Measurements from ENCODE around the gene CCDC92.

CCDC92 gene

DNA sequence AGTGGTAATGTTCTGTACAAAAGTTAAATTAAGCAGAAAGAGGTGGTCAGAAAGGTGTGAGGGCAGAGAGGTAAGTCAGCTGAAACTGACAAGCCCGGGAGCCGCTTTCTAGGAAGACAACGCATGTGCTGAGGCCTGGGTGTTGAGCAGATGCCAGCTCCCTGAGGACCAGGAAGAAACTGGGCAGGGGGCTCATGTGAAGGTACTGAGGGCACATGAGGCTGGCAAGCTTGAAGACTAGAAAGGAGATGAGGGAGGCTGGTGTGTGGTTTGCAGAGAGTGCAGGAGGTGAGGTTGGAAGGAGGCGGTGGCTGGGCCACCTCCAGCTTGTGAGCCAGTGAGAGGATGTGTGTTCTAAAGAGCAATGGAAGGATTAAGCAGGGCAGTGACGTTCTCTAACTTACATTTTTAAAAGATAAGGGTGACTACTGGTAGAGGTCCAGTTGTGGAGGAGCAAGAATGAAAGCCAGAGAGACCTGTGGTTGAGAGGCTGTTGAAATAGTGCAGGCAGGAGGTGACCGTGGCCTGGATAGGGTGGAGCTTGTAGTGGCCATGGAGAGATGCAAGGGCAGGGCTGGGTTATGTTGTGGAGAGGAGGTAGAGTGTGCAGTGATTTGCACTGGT lies 29.5 kb upstream of the CCDC92 start:
- DNase-seq (ENCODE audit: low spot score), result no peak

DNA sequence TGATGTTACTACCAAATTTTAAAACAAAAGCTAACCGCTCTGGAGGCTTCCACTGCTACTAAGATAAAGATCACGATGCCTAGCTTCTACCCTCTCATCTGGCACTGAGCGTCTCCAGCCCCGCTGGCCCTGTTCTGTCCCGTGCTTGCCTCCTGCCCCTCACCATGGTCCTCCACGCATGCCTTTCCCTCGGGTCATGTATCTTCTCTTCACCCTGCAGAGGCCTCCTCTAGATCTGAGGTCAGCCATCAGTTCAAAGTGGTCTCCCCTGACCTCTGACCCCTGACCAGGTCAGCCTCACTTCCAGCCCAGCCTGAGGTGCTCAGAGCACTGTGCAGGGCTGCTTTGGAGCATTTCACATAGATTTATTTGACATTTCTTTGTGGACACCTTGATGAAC lies 28.7 kb upstream of the CCDC92 start:
- DNase-seq (ENCODE audit: low spot score), result no peak

DNA sequence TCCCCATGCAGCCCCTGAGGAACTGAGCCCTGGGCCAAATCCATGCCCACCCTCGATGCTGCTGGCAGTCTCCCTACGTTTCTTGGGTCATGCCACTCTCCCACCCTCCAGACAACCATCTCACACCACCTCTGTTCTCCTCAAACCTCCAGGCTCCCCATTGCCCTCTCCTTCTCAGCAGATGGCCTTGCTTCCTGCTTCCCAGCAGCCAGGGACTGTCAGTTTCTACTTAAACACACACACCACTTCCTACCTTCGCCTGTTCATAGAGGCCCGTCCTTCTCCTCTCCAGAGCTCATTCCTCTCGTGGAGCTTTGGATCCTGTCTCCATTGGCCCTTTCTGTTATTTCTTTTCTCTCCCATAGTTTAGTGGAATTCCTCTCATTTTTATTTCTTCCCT lies 27.5 kb upstream of the CCDC92 start:
- DNase-seq (ENCODE audit: low spot score), result no peak

DNA sequence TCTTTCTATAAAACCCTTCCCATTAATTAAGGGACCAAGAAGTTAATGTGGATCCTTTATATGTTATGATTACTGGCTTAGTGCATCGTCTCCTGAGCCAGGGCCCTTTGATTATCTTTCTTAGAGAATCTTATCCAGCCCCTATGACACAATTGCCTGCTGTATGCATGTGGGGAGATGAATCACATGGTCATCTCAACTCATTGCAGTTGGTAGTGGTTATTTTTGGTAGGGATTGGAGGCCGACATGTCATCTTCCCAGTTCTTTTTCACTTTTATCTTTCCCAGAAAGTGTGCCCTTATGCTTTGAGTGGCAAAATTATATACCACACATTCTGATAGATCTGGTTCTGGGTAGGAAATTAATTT lies 26.3 kb upstream of the CCDC92 start:
- DNase-seq (ENCODE audit: low spot score), result no peak

DNA sequence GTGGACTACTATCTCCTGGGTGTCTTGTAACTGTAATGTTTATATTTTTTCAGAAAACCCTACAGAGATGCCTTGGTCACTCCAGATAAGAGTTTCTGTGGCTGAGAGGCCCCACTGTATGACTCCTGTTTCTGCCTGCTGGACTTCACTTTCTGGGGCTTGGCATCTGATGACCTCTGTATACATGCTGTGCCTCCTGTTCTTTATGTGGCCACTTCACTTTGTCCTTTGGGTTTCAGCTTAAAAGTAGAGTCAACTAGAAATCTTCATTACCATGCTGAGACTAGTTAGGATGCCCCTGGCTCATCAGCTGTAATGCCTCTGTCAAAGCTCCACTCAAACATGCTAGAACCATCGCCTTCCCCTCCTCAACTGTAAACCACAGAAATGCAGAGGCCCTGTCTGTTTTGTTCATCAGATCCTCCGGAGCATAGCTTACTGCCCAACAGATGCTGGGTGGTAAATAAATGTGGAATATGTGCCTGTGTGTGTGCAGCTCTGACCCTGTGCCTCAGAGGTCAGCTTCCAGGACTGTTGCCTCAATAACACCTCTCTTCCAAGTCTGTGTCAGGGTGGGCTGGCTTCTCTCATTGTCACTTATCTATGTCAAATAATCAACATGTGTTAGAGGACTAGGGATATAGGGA lies 25.8 kb upstream of the CCDC92 start:
- no peak for DNase-seq (ENCODE audit: low spot score)

DNA sequence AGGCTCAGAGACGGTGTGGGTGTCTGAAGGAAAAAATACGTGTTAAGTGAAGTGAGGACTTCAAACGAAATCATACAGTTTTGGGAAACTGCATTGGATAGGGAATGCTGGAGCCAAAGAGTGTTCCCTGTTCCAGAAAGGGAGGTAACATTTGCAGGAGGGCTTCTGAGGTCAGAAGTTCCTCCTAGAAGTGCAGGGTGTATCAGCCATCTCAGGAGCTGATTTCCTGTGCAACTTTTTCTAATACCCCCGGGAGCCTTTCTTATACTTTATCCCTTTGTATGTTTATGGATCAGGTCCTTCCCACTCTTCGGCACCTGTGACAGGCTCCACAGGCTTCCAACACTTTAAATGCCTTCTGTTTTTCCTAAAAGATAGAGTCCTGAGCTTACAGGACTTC lies 25.3 kb upstream of the CCDC92 start:
- DNase-seq (ENCODE audit: low spot score), result no peak

DNA sequence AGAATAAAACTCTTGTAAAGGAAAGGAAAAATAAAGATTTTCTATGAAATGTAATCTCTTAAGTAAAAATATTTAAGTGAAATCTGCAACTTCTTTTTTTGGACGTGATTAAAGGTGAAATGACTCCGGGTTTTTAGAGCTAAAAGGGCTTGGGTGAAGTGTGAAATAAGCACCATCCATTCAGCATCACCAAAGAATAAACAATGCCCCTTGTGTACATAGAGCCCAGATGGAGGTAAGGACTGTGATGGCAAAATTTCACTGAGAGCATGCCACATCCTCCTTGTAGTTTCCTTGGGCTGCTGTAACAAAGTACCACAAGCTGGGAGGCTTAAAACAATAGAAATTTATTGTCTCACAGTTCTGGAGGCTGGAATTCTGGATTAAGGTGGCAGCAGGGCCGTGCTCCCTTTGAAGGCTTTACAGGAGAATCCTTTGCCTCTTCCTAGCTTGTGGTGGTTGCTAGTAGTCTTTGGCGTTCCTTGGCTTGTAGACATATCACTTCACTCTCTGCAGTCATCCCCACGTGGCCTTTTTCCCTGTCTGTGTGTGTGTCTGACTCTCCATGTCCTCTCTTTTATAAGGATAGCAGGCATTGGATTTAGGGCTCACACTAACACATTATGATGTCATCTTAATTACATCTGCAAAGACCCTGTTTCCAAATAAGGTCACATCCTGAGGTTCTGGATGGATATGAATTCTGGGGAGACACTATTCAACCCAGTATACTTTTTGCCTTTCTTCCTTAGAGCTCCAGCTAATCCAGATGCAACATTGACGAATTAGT lies 24.6 kb upstream of the CCDC92 start:
- DNase-seq (ENCODE audit: low spot score), result no peak

DNA sequence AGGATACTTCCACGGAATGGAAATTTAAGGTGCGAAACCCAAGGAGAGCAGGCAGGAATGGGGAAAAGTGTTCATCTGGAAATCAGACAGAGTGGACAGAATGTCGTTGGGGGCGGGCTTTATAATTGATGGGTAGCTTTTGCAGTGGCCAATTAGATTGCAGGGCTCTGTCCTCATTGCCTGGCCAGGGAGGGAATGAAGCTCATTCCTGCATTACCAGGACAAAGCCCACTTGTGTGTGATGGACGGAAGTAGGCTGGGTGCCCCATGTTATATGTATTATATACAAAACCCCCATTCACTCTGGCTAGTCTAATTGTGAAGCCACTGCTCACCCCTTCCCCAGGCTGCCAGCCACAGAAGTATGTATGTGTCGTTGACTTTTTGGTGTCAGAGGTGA lies 23.9 kb upstream of the CCDC92 start:
- DNase-seq (ENCODE audit: low spot score), result no peak

DNA sequence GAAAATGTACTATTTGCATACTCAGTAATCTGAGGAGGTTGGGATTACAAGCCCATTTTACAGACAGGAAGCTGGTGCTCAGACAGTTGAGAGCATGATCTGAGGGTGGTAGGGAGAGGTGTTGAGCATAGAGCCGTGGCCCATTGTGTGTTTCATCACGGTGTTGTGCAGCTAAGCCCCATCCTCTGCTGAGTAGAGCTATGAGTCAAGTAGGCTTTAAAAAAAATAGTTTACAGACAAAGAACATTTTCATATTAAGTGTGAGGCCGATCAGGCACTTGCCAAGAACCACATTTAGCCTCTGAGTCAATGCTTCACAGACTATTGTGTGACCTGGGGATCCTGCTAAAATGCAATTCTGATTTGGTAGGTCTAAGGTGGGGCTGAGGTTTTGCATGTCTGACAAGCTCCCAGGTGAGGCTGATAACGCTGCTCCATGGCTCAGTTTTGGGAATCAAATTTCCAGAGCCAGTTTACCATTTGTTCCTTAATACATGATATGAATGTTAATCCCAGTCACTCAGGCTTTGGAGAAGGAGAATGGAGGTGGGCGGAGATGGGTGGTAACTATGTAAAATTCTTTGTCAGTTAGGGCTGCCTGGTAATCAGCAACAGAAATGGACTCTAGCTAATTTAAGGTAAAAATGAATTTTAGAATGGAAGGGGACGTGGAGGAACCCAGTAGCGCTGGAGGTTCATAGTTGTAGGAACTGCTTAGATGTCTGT lies 22.6 kb upstream of the CCDC92 start:
- no peak for DNase-seq (ENCODE audit: low spot score)

DNA sequence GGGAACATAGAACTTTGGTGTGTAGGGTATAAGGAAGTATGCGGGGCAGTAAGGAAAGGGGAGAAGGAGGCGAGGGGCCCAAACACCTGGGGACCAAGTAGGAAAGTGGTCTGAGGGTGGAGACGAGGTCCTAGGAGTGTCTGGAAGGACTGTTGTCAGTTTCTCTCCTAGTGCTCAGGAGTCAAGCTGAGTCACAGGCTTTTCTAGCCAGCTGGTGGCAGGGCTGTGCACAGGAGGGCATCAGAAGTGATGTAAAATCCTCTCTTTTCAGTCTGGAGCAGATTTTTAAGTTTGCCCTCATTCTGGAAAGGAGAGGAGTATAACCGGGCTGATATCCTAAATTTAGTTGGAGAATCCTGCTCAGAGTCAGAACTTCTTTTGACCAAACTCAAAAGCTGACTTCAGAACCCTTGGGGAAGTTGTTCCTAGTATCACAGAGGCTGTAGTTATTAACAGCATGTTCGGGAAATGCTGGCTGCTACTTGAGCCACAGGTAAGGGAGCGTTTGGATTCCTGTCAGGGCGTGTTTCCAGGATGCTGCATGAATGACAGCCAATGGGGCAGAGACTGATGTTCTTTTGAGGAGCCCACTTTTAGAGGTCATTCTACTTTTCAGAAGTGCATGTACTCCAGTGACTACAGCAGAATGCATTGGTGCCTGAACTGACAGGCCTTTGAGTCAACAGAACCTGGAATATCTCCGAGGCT lies 19.6 kb upstream of the CCDC92 start:
- no peak for DNase-seq (ENCODE audit: low spot score)

DNA sequence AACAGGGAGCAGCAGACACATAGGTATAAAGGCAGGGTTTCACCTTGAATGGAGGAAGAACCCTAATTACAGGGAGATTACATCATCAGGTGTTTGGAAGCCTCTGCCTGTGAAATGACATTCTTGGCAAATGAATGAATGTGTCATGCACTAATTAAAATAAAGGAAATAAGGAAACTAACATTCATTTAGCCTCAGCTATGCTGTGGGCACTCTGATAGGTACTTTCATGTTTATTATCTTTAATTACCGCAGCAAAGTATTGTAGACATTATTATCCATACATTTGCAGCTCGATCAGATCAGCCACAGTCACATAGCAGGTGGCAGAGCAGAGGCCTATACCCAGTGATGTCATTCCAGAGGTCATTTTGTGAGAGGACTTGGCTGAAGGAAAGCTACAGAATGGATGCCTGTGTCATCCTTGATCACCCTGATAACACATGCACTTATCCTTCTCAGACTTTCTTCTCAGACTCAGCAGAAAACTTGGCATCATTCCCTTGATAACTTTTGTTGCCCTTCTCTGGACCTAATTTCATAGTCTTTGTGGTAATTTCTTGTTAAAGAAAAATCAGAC lies 18.8 kb upstream of the CCDC92 start:
- DNase-seq (ENCODE audit: low spot score), result no peak

DNA sequence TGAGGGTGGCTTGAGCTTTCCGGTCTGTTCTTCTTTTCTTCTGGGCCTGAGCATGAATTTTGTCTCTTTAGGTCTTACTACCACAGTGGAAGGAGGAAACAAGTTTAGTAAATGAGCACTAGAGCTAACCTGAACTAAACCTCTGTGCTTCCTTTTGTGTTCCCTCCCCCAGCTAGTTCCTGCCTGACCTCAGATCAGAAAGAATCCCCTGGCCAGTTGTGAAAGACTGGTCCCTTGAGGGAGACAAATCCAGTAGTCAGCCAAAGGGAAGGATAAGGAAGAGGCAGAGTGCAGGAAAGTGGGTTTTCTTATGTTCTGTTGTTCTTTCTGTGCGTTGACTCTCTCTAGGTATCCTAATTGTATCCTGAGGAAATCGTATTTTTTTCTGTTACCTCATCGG lies 17.9 kb upstream of the CCDC92 start:
- DNase-seq (ENCODE audit: low spot score), result no peak

DNA sequence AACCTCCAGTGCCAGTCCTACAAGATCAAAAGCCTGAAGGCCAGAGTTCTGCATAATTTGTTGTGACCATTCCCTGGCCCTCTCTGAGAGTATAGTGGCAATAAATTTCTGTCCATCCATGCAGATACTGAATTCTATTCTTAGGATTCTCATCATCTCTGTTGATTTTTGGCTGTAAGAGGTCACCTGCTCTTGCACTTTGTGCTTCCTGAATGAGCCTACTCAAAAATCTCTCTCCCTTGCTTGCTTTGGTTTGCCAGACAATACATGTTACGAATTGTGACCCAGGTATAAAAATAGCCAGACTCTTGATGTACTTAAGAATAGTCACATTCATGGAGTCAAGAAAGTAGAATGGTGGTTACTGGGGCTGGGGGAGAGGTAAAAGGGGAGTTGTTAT lies 17.1 kb upstream of the CCDC92 start:
- no peak for DNase-seq (ENCODE audit: low spot score)

DNA sequence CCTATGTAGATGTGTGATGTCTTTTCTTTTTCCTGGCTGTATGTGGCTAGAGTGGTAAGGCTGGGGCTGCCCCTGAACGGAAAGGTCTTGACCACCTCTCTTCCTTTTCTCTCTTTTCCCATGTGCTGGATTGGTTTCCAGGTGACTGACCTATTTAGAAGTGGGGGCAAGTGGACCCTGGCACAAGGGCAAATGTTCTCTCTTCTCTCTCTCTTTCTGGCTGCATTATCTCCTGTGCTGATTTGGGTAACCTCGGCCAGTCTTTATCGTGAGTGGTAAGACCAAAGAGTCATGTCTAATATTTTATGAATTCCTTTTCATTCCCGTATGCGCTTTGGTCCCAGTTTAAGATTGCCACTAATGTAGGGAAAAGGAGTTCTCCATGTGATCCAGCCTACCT lies 16.5 kb upstream of the CCDC92 start:
- DNase-seq (ENCODE audit: low spot score), result no peak

DNA sequence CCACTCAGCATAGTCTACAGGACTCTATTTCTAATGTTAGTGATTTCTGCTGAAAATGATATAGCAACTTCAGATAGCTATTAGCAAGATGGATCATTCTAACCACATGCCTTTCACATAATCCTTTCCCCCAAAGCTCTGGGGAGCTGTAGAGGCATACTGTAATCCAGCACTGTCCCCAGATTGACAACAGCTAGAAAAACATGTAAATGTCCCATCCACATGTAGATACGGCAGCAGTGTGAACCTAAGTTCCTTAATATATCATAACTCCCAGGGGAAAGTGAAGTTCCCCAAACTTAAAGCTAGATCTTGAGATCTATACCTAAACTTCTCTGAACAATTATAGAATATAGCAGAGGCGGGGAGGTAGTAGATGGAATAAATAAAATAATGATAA lies 14.4 kb upstream of the CCDC92 start:
- DNase-seq (ENCODE audit: low spot score), result no peak

DNA sequence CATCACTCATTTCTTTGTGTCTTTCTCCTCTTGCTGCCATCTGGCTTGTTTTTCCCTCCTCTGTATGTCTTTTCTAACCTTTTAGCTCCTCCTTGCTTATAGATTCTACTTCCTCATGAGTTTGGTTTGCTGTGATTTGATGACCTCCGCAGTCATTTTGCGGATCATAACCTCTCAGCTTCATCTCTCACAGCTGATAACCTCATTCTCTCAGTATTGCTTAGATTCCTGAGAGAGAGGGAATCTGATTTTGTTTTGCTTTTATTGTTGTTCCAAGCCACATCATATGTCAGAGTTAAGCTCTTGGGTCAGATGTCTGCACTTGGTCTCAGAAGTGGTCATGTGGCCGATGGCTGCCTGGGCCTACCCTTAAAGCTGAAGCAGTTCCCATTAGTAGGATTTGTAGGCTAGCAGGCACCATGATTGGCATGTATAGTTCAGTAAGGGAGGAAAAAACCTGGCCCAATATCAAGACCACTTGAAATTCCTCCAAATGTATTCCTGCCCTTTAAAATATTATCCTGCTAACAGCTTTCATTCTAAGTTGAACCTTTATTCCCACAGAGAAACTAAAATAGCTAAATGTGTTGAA lies 13.8 kb upstream of the CCDC92 start:
- DNase-seq (ENCODE audit: low spot score), result no peak

DNA sequence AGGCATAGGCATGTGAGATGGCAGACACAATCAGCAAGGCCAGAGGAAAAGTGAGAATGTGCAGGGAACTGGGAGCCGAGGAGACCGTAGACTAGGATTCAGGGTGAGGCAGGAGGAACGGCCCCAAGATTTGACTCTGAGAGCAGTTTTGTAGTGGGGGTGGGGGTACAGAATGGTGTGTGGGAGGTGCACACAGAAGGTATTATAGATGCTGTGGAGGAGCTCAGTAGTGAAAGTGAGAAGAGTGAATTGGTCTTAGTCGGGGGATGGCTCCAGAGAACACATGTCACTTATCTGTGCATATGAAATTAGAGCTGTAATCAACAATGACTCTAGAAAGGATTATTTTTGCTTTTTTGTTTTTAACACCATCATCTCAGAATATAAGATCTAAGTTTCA lies 12.3 kb upstream of the CCDC92 start:
- DNase-seq (ENCODE audit: low spot score), result no peak

DNA sequence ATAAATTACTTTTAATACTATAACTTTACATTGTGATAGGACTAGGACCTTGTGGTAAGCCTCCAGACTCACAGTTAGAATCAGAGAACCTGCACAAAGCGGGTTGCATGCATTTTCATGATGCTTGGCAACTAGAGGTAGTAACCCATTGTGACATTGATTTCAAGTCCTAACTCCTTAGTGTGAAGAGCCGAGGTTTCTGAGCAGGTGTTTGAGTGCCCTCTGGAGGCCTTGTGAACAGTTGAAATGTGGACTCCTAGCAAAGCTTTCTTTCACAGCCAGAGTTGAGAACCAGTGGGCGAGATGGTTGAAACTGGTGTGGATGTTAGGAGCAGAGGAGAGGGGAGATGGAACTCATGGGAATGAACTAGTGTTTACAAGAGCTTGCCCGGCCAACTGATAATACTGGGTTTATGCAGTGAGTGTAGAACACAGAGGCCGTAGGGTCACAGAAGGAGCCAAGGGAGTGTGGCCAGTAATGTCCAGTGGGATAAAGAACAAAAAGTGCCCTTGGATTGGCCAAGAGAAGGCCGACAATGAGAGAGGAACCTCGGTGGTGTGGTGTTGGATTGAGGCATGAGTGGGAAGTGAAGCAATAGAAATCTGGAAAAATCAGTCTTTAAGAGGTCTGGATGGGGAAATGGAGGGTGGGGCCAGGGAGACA lies 11.3 kb upstream of the CCDC92 start:
- DNase-seq (ENCODE audit: low spot score), result peak; percentile 67

DNA sequence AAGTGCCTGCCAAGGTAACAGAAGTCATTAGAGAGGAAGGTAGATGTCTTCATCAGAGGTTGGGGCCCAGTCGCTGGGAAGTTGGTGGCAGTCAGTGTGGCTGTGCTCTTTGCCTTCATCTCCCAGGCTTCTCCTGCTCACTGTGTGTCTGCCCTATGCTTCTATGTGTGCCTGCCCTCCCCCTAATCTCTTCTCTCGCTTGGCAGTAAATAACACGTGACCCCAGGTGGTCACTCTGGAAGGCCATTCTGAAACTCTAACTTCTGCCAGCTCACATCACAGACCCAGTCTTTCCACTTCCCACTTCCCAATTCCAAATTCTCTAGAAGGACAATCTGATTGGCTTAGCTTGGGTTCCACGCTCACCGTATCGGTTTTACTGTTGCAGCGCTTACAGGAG lies 9.6 kb upstream of the CCDC92 start:
- DNase-seq (ENCODE audit: low spot score), result no peak

DNA sequence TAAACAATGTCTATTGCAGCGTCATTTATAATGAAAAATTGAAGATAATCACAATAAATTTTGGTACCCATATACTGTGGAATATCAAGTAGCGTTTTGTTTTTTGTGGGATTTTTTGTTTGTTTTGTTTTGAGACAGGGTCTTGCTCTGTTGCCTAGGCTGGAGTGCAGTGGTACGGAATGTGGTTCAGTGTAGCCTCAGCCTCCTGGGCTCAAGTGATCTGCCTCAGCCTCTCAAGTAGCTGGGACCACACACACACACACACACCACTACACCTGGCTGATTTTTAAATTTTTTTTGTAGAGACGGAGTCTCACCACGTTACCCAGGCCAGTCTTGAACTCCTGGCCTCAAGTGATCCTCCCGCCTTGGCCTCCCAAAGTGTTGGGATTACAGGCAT lies 6.9 kb upstream of the CCDC92 start:
- DNase-seq (ENCODE audit: low spot score), result no peak

DNA sequence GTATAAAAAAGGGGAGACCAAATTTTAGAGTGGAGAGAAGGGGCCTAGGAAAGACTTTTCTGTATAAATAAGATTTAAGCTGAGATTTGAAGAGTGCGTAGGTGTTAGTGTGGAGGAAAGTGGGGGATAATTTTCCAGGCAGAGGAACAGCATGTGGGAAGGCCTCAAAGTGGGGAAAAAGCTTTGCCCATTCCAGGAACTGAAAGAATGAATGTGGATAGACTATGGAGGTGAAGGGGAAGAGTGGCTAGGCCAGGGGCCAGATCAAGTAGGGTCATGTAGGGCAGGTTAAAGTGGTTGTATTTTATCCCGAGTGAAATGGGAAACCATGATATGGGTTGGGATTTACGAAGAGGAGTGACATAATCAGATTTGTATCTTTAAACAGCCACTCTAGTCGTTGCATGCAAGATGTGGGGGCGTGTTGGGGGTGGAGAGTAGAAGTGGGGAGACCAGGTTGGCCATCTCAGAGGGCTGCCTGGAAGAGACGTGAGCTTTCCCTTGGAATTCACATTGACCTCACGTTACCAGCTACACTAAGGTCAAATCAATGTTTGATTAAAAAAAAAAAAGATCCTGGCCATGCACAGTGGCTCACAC lies 3.7 kb upstream of the CCDC92 start:
- no peak for DNase-seq (ENCODE audit: low spot score)

Measured in hematopoietic multipotent progenitor cell treated with erythropoietin and hydrocortisone succinate and interleukin-3 and kit ligand, for 17 days (in vitro differentiated cells).